ENCODE data around the gene PPP1R9B. TPM values are rescaled to one million over a fixed set of nuclear protein-coding genes. Genes with fewer than 3 reads are reported as not detected.

PPP1R9B gene
- total and polyA plus RNA-seq, 4 donors, result 0.90 to 26.1 (median 7.1) TPM

DNA sequence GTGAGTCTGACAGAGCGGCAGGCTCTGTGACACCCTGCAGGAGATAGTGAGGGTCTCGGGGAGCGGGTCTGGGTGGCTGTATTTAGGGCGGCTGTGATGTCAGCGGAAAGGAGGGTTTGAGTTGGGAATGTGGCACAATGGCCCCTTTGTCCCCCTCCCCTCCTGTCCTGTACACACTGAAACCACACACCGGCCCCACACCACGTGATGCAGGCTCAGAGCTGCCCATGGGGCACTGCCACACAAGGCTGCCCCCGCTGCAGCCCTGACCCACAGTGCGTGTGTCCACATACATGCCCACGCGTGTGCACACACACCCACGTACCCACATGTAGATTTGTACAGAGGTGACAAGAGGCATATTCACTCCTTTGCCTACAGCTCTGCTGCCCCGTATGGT lies 30.7 kb upstream of the PPP1R9B start (continued):
- TF ChIP-seq, protein P1, sequence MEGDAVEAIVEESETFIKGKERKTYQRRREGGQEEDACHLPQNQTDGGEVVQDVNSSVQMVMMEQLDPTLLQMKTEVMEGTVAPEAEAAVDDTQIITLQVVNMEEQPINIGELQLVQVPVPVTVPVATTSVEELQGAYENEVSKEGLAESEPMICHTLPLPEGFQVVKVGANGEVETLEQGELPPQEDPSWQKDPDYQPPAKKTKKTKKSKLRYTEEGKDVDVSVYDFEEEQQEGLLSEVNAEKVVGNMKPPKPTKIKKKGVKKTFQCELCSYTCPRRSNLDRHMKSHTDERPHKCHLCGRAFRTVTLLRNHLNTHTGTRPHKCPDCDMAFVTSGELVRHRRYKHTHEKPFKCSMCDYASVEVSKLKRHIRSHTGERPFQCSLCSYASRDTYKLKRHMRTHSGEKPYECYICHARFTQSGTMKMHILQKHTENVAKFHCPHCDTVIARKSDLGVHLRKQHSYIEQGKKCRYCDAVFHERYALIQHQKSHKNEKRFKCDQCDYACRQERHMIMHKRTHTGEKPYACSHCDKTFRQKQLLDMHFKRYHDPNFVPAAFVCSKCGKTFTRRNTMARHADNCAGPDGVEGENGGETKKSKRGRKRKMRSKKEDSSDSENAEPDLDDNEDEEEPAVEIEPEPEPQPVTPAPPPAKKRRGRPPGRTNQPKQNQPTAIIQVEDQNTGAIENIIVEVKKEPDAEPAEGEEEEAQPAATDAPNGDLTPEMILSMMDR (IDR thresholded peaks at IDR 0.05; ENCODE audit: low read depth, low read length, missing input control), result no peak
- no peak for TF ChIP-seq FOXA1 (IDR thresholded peaks at IDR 0.05)
- no peak for TF ChIP-seq TAF1 (conservative IDR thresholded peaks at IDR 0.05)

DNA sequence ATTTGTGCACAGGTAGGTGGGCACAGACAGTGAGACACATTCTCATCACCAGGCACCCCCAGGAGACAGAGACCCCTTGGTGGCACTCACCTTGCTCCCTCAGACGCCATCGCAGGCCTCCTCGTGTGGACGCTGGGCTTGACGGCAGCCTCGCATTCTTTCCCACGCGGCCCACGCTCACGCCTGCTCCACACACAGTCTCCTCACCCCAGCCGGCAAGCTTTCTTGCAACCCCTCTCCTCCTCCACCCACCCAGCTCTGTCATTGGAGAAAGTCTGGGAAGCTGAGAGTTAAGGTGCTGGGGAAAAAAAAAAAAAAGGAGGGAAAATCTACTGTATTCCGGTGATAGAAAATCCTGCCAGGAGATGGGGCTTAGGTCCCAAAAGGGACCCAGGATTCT lies 30.1 kb upstream of the PPP1R9B start:
- Histone ChIP-seq H3K4me3 (ENCODE audit: low read depth in 1 of 3, low read length in 3 of 3) (no peak overlapping the region), H3K27ac (ENCODE audit: low read depth in 1 of 2, low read length in 2 of 2) (no peak overlapping the region), H3K36me3 (ENCODE audit: control insufficient read depth in 4 of 4, insufficient read depth in 3 of 4, low read depth in 1 of 4, low read length in 3 of 4) (no peaks in the 10 kb centered on the region), H3K27me3 (ENCODE audit: control insufficient read depth in 4 of 4, insufficient read depth in 4 of 4, low read length in 3 of 4) (no peaks in the 10 kb centered on the region), H3K9me3 (ENCODE audit: control insufficient read depth in 4 of 4, low read length in 3 of 4) (no peaks in the 10 kb centered on the region), H3K4me1 (ENCODE audit: control insufficient read depth in 4 of 4, insufficient read depth in 4 of 4, low read length in 3 of 4) (peaks cover 0 to 6% (median 0%) of the 10 kb centered on the region in 4 donors), H3K9ac (ENCODE audit: low read depth in 1 of 2, low read length in 2 of 2) (no peak overlapping the region)
- WGBS, result 84% methylated on average over 12 of the region's 12 CpGs
- TF ChIP-seq, protein P2, sequence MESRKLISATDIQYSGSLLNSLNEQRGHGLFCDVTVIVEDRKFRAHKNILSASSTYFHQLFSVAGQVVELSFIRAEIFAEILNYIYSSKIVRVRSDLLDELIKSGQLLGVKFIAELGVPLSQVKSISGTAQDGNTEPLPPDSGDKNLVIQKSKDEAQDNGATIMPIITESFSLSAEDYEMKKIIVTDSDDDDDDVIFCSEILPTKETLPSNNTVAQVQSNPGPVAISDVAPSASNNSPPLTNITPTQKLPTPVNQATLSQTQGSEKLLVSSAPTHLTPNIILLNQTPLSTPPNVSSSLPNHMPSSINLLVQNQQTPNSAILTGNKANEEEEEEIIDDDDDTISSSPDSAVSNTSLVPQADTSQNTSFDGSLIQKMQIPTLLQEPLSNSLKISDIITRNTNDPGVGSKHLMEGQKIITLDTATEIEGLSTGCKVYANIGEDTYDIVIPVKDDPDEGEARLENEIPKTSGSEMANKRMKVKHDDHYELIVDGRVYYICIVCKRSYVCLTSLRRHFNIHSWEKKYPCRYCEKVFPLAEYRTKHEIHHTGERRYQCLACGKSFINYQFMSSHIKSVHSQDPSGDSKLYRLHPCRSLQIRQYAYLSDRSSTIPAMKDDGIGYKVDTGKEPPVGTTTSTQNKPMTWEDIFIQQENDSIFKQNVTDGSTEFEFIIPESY (IDR thresholded peaks at IDR 0.05), result no peak
- no peak for DNase-seq (ENCODE audit: low spot score)

DNA sequence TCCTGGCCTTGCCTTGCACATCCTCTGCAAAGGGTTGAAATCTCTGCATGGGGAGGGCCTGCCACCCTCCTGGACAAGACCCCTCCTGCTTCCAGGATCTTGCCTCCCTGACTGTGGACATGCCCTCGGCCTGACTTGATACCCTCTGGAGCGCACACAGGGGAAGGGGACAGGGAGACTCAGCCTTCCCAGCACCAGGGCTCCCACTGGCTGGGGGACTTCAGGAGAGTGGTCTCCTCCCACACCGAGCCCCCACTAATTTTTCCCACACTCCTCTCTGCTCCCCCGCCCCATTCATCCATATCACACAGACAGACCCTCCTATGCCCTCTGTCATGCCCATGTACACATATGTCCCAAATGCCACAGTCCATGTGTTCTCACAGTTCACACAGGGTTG lies 29.6 kb upstream of the PPP1R9B start:
- H3K9ac ChIP-seq (ENCODE audit: low read depth in 1 of 2, low read length in 2 of 2), result no peak overlapping the region
- DNase-seq (ENCODE audit: low spot score), result no peak
- H3K4me1 ChIP-seq (ENCODE audit: control insufficient read depth in 4 of 4, insufficient read depth in 4 of 4, low read length in 3 of 4), result peaks cover 0 to 6% (median 0%) of the 10 kb centered on the region in 4 donors
- no peaks in the 10 kb centered on the region for H3K9me3 ChIP-seq (ENCODE audit: control insufficient read depth in 4 of 4, low read length in 3 of 4)
- no peak overlapping the region for H3K27ac ChIP-seq (ENCODE audit: low read depth in 1 of 2, low read length in 2 of 2)
- no peaks in the 10 kb centered on the region for H3K27me3 ChIP-seq (ENCODE audit: control insufficient read depth in 4 of 4, insufficient read depth in 4 of 4, low read length in 3 of 4)
- H3K36me3 ChIP-seq (ENCODE audit: control insufficient read depth in 4 of 4, insufficient read depth in 3 of 4, low read depth in 1 of 4, low read length in 3 of 4), result no peaks in the 10 kb centered on the region
- 89% methylated on average over 4 of the region's 4 CpGs for WGBS
- TF ChIP-seq YY1 (IDR thresholded peaks at IDR 0.05), result no peak
- no peak for TF ChIP-seq HNF4G (IDR thresholded peaks at IDR 0.05)
- TF ChIP-seq, protein P2 (IDR thresholded peaks at IDR 0.05), result no peak
- no peak for TF ChIP-seq RXRA (IDR thresholded peaks at IDR 0.05)
- TF ChIP-seq GABPA (IDR thresholded peaks at IDR 0.05 in 1 of 2, conservative IDR thresholded peaks at IDR 0.05 in 1 of 2), result no peak
- TF ChIP-seq, protein P3, sequence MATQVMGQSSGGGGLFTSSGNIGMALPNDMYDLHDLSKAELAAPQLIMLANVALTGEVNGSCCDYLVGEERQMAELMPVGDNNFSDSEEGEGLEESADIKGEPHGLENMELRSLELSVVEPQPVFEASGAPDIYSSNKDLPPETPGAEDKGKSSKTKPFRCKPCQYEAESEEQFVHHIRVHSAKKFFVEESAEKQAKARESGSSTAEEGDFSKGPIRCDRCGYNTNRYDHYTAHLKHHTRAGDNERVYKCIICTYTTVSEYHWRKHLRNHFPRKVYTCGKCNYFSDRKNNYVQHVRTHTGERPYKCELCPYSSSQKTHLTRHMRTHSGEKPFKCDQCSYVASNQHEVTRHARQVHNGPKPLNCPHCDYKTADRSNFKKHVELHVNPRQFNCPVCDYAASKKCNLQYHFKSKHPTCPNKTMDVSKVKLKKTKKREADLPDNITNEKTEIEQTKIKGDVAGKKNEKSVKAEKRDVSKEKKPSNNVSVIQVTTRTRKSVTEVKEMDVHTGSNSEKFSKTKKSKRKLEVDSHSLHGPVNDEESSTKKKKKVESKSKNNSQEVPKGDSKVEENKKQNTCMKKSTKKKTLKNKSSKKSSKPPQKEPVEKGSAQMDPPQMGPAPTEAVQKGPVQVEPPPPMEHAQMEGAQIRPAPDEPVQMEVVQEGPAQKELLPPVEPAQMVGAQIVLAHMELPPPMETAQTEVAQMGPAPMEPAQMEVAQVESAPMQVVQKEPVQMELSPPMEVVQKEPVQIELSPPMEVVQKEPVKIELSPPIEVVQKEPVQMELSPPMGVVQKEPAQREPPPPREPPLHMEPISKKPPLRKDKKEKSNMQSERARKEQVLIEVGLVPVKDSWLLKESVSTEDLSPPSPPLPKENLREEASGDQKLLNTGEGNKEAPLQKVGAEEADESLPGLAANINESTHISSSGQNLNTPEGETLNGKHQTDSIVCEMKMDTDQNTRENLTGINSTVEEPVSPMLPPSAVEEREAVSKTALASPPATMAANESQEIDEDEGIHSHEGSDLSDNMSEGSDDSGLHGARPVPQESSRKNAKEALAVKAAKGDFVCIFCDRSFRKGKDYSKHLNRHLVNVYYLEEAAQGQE (IDR thresholded peaks at IDR 0.05), result no peak
- no peak for TF ChIP-seq TAF1 (conservative IDR thresholded peaks at IDR 0.05)
- no peak for TF ChIP-seq FOXA2 (IDR thresholded peaks at IDR 0.05)
- no peak for TF ChIP-seq NR2F2 (IDR thresholded peaks at IDR 0.05)
- TF ChIP-seq, protein P1 (IDR thresholded peaks at IDR 0.05; ENCODE audit: low read depth, low read length, missing input control), result no peak
- TF ChIP-seq, protein P4, sequence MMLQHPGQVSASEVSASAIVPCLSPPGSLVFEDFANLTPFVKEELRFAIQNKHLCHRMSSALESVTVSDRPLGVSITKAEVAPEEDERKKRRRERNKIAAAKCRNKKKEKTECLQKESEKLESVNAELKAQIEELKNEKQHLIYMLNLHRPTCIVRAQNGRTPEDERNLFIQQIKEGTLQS (IDR thresholded peaks at IDR 0.05), result no peak
- no peak for TF ChIP-seq SP1 (IDR thresholded peaks at IDR 0.05)
- no peak for TF ChIP-seq FOXA1 (IDR thresholded peaks at IDR 0.05)
- TF ChIP-seq RAD21 (IDR thresholded peaks at IDR 0.05), result no peak
- TF ChIP-seq EGR1 (IDR thresholded peaks at IDR 0.05; ENCODE audit: low read depth in 2 of 2), result no peak
- no peak for TF ChIP-seq HNF4A (conservative IDR thresholded peaks at IDR 0.05)
- TF ChIP-seq, protein P5, sequence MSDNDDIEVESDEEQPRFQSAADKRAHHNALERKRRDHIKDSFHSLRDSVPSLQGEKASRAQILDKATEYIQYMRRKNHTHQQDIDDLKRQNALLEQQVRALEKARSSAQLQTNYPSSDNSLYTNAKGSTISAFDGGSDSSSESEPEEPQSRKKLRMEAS (IDR thresholded peaks at IDR 0.05), result no peak
- no peak for TF ChIP-seq JUND (IDR thresholded peaks at IDR 0.05)
- no peak overlapping the region for H3K4me3 ChIP-seq (ENCODE audit: low read depth in 1 of 3, low read length in 3 of 3)

All from liver (tissue), 9 donors.